GM18870 (cell line): ENCODE data around the gene EPOP.
A peak's percentile ranks its signal among the peaks of the same experiment; 100 is the strongest.
"Not testable (repeated sequence)": the region's sequence is repeated elsewhere in the genome, so short reads cannot be mapped to it uniquely, and the experiment has no call there.

ENCODE experiments used
- ATAC-seq: cut with Tn5 transposase; IDR thresholded peaks from one replicate; pipeline ENCODE4 v1.9.1; 2021; ENCODE audit warnings: moderate library complexity; ENCODE audit not compliant: unreplicated experiment

The EPOP gene

DNA sequence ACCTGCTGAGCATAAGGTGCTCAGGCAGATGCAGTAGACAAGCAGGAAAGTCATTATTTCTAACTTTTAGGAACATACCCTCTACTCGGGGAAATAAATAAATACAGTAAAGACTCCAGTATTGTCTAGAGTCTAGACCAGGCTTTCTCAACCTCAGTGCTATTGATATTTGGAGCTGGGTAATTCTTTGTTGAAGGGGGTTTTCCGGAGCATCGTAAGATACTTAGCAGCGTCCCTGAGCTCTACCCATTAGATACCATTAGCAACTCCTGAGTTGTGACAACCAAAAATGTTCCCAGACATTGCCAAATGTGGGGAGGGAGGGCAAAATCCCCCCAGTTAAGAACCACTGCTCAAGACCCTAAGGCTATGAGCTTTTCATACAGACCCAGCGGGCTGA is 21.1 kb downstream of the EPOP start:
- no peak for ATAC-seq

GRCh38 chr17:38653230-38653629 is 21.5 kb downstream of the EPOP start:
- no peak for ATAC-seq

GRCh38 chr17:38650653-38651173 is 24.0 kb downstream of the EPOP start:
- not testable (repeated sequence) for ATAC-seq

DNA sequence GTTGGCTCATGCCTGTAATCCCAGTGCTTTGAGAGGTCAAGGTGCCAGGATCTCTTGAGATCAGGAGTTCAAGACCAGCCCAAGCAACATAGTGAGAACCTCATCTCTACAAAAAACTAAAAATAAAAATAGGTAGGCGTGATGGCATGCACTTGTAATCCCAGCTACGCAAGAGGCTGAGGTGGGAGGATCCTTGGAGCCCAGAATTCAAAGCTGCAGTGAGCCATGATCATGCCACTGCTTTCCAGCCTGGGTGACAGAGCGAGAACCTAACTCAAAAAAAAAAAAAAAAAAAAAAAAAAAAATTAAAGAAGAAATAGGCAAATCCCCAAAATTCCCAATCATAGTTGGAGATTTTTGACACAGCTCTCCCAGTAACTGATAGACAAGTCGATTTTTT is 36.8 kb downstream of the EPOP start:
- ATAC-seq: no peak

DNA sequence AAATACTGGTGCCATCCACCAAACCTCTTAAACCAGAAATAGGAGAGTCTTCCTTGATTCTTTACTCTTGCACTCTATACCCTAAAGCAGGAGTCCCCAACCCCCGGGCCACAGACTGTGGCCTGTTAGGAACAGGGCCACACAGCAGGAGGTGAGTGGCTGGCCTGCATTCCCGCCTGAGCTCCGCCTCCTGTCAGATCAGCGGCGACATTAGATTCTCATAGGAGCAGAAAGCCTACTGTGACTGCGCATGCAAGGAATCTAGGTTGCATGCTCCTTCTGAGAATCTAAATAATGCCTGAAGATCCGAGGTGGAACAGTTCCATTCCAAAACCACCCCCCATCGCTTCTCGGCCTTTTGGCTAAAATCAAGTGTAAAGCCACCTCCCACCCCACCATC is 38.7 kb downstream of the EPOP start:
- ATAC-seq: no peak

GRCh38 chr17:38632334-38632733 is 42.4 kb downstream of the EPOP start:
- no peak for ATAC-seq

DNA sequence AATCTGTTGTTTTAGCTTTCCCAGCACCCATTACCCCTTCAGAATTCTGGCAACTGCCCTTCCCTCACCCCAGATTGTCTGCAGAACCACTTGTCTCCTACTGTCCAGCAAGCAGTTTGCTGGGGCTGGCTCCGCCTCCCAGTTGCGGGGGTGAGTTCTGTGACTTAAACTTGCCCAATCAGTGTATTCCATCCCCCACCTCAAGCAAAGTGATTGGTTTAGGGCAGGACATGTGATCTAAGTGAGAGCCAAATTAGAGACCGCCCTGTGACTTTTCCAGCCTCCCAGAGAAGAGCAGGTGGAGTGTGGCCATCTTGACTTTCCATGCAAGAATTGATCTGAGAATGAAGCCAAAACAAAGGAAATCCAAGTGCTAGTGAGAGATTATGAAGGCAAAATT is 46.3 kb downstream of the EPOP start:
- no peak for ATAC-seq

GRCh38 chr17:38627957-38628356 is 46.8 kb downstream of the EPOP start:
- no peak for ATAC-seq

GRCh38 chr17:38626606-38627226 is 48.0 kb downstream of the EPOP start:
- not testable (repeated sequence) for ATAC-seq

- no peak for ATAC-seq
Measured at GRCh38 chr17:38625482-38625881, 49.3 kb downstream of the EPOP start.

DNA sequence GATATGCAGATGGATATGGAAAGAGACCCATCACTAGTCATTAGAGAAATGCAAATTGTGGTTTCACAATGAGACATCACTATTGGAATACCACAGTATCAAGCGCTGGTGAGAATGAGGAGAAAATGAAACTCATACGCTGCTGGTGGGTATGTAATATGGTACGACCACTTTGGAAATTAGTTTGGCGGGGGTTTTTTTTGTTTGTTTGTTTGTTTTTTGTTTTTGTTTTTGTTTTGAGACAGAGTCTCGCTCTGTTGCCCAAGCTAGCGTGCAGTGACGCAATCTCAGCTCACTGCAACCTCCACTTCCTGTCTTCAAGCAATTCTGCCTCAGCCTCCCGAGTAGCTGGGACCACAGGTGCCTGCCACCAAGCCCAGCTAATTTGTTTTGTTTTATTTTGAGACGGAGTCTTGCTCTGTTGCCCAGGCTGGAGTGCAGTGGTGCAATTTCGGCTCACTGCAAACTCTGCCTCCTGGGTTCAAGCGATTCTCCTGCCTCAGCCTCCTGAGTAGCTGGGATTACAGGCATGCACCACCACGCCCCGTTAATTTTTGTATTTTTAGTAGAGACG is 49.9 kb downstream of the EPOP start:
- ATAC-seq: peak; percentile 77
